NCI-H187 treated with DMSO at 0.1 percent for 48 hours (cell line): ENCODE data around the gene WWTR1.

Source experiments
- DNase-seq: peaks from one replicate; lab custom pipeline; 2025; lab: John Stamatoyannopoulos, UW

The WWTR1 gene

GRCh38 chr3:149654188-149654601, 3.6 kb downstream of the WWTR1 start:
- no peak for DNase-seq

- no peak for DNase-seq
Observed at GRCh38 chr3:149653564-149653963, 4.3 kb downstream of the WWTR1 start.

GRCh38 chr3:149653136-149653535, 4.7 kb downstream of the WWTR1 start:
- DNase-seq, result no peak

GRCh38 chr3:149650828-149651227, 7.0 kb downstream of the WWTR1 start:
- no peak for DNase-seq

- DNase-seq, result no peak
Observed at GRCh38 chr3:149648525-149648924, 9.3 kb downstream of the WWTR1 start.

GRCh38 chr3:149647812-149648211, 10.0 kb downstream of the WWTR1 start:
- no peak for DNase-seq

- no peak for DNase-seq
Observed at GRCh38 chr3:149647285-149647684, 10.5 kb downstream of the WWTR1 start.

- DNase-seq, result no peak
Observed at GRCh38 chr3:149646181-149646766, 11.6 kb downstream of the WWTR1 start.

GRCh38 chr3:149643963-149644362, 13.9 kb downstream of the WWTR1 start:
- no peak for DNase-seq

- no peak for DNase-seq
Observed at GRCh38 chr3:149643482-149643798, 14.4 kb downstream of the WWTR1 start.

GRCh38 chr3:149640976-149641728, 16.7 kb downstream of the WWTR1 start:
- DNase-seq, result no peak

GRCh38 chr3:149639093-149639486, 18.7 kb downstream of the WWTR1 start:
- no peak for DNase-seq

GRCh38 chr3:149638228-149639092, 19.4 kb downstream of the WWTR1 start:
- no peak for DNase-seq

GRCh38 chr3:149635396-149635795, 22.4 kb downstream of the WWTR1 start:
- no peak for DNase-seq

- no peak for DNase-seq
Observed at GRCh38 chr3:149634573-149634972, 23.3 kb downstream of the WWTR1 start.

GRCh38 chr3:149634072-149634471, 23.8 kb downstream of the WWTR1 start:
- DNase-seq, result no peak

- no peak for DNase-seq
Observed at GRCh38 chr3:149632225-149632624, 25.6 kb downstream of the WWTR1 start.

GRCh38 chr3:149630806-149631205, 27.0 kb downstream of the WWTR1 start:
- no peak for DNase-seq

GRCh38 chr3:149628957-149629670, 28.7 kb downstream of the WWTR1 start:
- no peak for DNase-seq

GRCh38 chr3:149626671-149627070, 31.2 kb downstream of the WWTR1 start:
- no peak for DNase-seq

- DNase-seq, result no peak
Observed at GRCh38 chr3:149625795-149626194, 32.0 kb downstream of the WWTR1 start.

- no peak for DNase-seq
Observed at GRCh38 chr3:149623824-149624223, 34.0 kb downstream of the WWTR1 start.
